ENCODE data around the gene BRIX1.
"Not testable (repeated sequence)": the region's sequence is repeated elsewhere in the genome, so short reads cannot be mapped to it uniquely, and the experiment has no call there.

The BRIX1 gene

DNA sequence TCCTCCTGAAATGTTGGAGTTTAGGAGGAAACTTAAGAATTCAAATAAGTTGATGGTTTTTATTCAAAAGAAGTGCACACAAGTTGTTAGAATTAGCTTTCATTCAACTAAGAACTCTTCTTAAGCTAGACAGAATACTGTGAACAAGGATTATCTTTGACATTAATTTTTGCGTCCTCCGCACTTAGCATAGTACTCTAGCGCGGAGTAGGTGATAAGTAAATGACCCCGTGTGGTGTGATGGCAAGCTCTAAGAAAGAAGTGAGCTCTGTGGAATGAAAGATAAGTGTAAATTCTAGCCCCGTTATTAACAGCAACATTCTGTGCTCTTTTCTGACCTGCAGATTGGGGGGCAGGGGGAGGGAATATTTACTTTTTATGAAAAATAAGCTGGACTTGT, 1.0 kb downstream of the BRIX1 start:
- DNase-seq: no peak

DNA sequence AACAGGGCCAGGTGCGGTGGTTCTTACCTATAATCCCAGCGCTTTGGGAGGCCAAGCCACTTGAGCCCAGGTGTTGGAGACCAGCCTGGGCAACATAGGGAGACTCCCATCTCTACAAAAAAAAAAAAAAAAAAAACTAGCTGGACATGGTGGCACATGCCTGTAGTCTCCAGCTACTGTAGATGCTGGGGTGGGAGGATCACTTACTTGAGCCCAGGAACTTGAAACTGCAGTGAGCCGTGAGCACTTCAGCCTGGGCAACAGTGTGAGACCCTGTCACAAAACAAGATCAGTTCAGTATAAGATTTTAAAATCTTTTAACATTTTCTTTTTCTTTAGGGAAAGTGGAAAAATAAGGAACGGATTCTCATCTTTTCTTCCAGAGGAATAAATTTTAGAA, 2.5 kb downstream of the BRIX1 start:
- no peak for DNase-seq

DNA sequence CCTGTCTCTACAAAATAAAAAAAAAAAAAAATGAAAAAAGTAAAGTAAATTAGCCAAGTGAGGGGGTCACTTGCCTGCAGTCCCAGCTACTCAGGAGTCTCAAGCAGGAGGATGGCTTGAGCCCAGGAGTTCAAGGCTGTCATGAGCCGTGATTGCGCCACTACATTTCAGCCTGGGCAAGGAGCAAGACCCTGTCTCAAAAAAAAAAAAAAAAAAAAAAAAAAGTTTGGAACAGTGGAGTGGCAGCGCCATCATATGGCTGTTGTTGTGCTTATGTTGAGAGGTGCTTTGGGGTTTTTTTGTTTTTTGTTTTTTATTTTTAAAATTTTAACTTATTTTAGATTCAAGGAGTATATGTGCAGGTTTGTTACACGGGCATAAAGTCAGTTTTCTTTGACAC, 3.6 kb downstream of the BRIX1 start:
- no peak for DNase-seq

DNA sequence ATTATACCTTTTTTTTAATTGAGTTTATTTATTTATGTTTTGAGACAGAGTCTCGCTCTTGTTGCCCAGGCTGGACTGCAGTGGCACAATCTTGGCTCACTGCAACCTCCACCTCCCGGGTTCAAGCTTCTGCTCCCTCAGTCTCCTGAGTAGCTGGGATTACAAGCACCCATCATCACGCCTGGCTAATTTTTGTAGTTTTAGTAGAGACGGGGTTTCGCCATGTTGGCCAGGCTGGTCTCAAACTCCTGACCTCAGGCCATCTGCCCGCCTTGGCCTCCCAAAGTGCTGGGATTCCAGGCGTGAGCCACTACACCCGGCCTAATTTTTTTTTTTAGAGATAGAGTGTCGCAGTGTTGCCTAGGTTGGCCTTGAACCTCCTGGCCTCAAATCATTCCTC, 7.7 kb downstream of the BRIX1 start:
- not testable (repeated sequence) for DNase-seq

DNA sequence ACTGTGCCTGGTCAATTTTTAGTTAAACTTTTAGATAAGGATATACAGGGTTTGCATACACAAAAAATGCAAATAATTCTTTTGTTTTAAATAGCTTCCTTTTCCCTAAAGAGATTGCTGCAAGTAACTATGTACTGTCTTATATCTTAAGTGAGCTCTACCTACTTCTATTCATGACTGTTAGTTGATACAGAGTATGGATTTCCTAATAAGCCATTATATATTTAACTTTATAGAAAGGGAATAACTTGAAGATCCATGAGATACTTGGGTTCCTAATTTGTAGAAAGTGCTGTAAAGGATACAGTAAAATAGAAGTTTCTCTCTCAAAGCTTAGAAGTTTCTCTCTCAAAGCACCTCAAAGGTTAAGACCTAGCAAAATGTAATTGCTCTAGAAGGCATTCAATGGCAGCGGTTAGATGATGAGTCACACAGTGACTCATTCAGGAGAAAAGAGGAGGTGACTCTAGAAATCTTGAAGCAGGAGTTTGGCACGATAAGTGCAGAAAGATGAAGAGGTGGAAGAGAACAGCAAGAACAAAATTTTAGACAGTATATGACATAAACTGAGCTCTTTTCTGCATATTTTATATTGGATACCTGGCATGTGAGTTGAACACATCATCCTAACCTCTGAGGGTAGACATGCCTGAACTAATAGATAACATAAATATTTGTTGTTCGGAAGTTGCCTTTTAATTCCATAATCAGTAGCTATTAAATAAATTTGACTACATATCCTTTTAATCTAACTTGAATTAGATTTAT, 8.4 kb downstream of the BRIX1 start:
- DNase-seq: peak; percentile 92

DNA sequence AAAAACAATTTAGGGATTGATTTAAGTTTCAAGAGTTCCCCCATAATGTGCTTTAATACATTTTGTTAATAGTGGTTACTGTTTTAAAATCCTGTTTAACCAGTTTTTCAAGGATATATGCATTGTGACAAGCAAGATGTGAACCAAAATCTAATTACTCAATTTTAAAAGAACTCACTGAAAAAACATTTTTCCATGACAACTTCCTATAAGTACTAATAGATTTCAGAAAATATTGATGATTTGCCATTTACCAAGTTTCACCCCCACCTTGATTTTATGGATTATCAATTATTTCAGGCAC, 8.9 kb downstream of the BRIX1 start:
- no peak for DNase-seq

DNA sequence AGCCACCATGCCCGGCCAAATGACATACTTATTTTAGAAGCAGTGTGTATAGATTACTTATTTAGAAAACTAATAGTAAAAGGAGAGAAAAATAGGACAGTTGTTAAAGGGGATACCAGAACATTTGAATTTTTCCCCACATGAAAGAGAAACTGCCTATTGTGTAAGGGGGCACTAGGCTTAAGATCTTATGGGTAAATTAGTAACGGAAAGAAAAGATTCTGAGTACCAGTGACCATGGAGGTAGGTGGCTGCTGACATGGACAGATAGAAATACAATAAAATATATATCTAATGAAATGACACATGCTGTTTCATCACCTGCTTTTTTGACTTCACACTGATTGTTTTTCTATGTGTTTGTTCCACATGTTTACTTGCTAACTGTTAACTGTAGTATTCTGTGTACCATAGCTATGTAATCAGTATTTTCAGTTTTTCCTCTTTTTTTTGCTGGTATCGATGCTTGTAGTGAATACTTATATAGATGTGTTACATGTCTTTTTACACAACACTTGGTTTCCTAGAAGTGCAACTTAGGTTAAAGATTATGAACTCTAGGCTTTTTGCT, 10.9 kb downstream of the BRIX1 start:
- no peak for DNase-seq

DNA sequence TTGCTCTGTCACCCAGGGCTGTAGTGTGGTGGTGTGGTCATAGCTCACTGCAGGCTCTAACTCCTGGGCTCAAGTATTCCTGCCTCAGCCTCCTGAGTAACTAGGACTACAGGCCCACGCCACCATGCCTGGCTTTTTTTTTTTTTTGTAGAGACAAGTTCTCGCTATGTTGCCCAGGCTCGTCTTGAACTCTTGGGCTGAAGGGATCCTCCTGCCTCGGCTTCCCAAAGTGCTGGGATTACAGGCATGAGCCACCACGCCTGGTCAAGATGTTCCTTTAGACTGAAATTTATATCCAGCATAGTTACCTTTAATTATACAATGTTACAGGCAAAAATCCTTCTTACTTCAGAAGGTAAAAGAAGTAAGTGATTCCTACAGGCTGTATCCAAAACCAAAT, 12.3 kb downstream of the BRIX1 start:
- no peak for DNase-seq

DNA sequence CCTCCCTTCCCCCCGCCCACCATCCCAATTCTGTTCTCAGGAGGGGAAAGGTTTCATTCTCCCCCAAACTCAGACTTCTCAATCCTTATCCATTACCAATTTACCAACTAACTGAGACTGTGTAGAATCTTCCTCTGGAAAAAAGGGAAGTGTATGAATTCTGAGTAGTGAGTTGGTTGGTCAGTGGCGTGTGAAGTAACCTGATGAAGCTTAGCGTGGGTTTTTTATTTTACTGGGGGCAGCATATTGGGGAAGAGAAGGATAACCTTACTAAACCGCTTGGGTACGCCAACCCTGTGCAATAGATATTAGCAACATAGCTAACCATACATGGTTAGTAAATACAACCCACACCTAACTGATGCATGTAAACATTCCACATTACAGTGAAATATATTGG, 12.8 kb downstream of the BRIX1 start:
- no peak for DNase-seq

DNA sequence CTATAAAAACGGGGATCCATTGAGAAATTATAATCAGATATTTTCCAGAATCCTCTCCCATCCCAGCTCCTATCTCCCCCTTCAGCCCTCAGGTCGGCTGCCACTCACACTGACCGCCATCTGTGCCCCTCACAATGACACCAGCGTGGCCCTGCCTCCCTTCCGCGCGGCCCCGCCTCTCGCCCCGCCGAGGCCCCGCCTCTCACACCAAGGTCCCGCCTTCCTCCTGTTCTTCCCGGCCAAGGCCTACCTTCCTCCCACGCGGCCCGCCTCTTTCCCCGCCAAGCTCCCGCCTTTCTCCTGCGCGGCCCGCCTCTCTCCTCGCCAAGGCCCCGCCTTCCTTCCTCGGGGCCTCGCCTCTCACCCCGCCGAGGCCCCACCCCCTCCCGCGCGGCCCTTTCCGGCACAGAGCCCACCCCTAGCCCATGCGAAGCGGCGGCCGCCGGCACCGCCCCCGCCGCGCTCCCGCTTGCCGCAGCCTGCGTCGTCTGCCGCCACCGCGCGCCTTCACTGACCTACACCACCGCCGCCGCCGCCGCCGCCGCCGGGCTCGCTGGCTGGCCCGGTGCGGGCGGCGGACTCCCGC, 13.7 kb downstream of the BRIX1 start, which contains the start of gene DNAJC21:
DNAJC21 (plus strand) TSS at position 426 of the 586 bp plus-strand sequence. CDS start 261 bp downstream, outside the sequence.
- peak; percentile 95 for DNase-seq

DNA sequence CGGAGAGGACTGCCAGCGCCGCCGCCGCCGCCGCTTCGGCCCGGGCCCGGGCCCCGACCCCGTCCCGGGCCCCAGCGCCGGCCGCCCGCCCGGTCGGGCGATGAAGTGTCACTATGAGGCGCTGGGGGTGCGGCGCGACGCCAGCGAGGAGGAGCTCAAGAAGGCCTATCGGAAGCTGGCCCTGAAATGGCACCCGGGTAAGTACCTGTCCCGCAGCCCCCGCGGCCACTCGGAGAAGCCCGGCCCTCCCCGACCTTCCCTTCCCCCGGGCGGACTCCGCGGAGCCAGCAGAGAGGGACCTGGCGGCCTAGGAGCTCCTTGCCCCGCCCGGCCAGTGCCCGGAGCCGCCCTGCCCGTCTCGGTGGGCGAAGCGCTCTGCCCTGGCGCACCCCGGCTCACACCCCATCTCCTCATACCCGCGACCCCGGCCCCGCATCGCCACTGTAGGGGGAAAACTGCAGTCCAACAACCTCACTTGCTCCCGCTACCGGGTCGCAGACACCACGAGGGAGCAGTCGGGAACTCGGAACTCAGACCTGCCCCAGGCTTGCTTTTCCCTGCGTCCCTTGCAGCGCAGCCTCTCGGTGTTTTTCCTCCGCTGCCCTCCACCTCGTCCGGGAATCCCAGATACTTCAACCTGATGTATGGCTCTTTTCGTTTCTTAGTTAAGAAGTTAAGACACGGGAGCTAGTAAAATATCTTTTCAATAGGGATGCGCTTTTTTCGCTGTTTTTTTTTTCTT, 14.4 kb downstream of the BRIX1 start:
- peak; percentile 72 for DNase-seq

DNA sequence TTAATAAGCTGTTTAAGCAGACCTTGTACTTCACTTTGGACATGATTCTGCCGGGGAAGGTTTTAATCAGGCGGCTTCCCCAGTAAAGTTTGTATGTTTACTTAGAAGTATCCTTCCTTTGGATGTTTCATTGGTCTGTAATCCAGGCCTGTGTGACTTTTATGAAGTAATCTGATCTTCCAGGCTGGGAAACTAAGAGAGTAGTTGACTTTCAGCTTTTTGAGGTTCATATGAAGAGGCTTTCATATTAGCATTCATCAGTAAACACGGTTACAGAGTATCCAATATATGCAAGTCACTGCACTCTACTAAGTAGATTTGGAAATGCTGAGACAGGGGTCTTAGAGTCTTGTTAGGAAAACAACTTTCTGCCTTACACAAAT, 14.9 kb downstream of the BRIX1 start:
- DNase-seq: no peak

DNA sequence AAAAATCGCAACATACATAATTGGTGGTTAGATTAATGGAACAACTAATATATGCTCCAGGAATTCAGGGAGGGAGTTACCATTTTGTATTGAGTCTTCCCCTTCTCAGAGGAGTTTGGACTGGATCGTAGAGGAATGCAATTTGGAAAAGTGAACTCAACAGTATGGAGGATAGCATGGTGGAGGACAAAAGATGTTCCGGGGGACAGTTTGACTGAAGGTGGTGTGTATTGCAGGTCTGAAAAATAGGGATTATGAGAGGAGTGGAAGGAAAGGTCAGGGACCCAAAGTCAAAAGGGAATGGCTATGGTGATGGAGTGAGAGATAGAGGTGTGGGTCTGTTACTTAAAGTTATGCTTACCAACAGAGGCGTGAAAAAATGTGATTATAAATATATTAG, 15.4 kb downstream of the BRIX1 start:
- DNase-seq: no peak

DNA sequence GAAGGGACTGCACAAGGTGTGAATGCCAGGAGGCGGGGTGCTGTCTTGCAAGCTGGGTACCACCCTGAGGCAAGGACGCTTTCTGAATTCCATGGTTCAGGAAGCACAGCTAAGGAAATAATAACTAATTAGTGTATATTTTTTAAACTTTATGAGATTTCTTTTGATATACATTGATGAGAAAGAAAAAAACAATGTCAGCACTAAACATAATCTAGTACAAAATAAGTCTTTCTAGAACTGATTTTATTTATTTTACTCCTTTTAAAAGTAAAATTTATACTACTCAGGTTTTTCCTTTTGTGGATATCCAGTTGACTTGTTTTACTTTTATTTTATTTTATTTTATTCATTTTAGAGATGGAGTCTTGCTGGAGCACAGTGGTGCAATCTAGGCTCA, 17.4 kb downstream of the BRIX1 start:
- no peak for DNase-seq

DNA sequence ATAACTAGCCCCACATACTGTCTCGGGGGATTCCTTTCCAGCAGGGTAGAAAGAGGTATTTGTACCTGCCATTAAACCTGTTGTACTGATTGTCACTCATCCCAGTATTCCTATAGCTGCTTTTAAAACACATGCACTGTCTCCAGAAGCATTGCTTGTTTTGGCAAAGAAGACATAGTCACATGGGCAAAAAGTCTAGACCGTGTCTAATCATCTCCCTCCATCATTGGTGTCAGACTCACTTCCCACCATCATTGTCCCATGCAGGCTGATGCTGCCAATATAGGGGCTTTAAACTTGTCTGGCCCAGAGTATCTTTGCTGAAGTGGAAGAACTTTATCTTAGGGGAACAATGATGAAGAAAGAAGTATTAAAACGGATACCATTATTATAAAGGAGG, 26.4 kb downstream of the BRIX1 start:
- DNase-seq: no peak

DNA sequence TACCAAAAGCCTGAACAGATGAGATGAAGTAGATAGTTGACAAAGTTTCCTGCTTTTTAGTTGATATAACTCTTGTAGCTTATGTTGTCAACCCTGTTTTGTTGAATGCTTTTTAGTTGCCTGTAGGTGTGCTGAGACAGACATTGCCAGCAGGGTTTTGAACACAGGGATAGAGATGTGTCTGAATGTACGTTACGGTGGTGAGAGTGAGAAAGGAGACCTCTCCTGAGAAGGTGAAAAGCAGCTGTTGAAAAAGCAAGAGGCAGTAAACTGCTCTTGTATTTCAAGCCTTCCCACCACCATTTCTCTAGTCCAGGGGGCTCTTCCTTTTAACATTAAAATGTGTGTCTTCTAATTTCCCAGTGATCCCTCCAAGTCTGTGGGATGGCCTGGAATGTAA, 28.5 kb downstream of the BRIX1 start:
- no peak for DNase-seq

DNA sequence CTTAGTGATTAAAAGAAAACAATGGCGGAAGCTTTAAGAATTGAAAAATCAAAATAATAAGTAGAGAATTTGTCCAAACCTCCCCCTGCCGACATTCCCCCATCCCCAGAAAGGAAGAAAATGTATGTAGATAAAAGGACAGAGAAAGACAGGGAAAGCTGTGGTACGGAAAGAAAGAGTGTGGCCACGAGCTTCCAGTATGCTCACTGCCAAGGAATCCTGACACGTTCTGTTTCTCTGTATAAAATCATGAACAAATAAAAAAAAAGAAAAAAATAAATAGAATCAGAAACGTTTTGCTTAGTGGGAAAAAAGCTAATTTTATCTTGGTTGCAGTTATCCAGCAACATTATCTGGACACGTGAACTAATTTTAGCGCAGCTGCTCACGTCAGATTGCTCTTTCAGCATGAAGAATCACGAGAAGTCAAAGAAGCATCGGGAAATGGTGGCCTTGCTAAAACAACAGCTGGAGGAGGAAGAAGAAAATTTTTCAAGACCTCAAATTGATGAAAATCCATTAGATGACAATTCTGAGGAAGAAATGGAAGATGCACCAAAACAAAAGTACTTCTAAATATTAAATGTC, 29.0 kb downstream of the BRIX1 start:
- DNase-seq: no peak

DNA sequence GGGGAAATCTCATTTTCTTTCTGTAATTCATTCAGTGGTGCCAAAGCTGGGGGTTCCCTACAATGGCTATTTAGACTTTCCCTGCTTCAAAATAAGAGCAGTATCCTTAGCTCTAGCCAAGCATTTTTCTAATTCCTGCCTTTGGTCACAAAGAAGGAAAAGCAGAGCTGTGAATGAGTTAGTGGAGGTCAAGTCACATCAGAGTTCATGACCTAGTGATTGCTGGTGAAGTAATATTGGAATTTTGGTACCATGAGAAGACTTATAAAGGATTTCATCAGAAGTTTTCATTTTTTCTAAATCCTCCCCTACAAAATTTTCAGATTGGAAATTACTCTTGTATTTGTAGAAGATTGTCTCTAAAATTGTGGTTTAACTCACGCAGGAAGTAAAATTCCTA, 41.8 kb downstream of the BRIX1 start:
- no peak for DNase-seq

DNA sequence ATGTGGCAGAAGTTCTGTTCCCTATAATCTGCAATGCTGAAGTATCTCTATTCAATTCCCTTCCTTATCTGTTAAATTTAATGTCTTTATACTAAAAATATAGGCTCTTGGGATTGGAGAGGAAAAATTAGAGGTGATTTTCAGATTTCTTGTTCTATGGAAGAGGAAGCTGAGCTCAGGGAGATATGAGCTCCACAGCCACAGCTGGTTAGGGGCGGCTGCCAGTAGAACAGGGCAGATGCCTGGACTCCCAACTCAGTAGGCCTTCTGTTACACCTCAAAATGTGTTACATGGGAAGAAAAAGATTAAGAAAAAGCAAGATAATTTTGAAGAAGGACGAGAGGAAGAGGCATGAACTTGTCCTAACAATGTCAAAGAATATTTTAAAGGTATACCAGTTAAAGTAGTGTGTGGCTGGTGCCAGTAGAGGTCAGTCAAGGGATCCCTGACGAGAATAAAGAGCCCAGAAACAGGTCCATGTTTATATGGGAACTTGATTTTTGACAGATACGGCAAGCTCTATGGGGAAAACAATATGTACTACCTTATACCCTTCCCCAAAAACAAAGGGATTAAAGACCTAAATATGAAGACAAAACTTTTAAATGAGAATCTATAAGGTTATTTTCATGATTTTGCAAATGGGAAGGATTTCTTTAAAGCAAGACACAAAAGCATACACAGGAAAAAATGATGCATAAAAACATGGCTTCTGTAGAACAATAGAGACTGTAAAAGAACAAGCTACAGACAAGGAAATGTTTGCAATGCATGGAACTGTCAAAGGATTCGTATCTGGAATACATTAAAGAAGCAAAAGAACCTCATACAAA, 42.6 kb downstream of the BRIX1 start:
- DNase-seq: peak; percentile 35

DNA sequence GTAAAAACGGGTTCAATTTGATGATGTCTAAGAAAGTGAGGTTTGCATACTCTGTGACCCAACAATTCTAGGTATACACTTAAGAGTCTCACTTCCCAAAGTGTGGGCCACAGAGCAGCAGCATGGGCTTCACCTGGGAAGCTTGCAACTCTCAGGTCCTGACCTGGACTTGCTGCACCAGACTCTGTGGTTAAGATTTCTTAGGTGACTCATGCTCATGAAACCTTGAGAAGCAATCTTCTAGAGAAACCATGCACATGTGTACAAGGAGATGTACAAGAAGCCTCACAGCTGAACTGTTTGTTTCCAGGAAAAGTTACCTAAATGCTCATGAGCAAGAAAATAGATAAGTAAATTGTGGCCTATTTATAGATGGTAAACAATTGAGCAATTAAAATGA, 43.8 kb downstream of the BRIX1 start:
- peak; percentile 46 for DNase-seq

DNA sequence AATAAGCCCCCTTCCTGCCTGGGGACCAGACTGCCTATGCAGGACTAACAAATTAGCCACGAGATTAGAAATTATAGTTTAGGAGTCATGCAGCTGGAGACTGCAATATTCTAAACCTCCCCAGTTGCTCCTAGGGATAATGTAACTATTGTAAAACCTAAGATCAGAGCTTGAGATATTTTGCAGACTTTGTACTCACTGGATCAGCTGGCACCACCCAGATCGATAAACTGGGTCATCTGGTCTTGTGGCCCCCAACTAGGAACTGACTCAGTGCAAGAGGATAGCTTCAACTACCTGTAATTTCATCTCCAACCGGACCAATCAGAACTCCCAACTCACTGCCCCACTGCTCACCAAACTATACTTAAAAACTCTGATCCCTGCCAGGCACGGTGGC, 52.0 kb downstream of the BRIX1 start:
- no peak for DNase-seq

DNA sequence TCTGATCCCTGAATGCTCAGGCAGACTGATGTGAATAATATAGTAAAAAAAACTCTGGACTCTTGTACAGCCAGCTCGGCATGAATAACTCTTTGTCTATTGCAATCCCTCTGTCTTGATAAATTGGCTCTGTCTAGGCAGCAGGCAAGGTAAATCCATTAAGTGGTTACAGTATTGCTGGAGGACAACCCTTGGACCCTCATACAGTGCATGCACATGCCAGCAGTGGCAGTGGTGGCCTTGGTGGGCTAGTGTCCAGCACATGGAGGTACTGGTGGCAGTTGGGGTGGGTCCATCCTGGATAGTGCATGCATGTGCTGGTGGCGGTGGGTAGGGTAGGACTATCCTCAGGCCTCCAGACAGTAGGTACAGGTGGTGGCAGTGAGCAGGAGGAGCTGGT, 52.7 kb downstream of the BRIX1 start:
- no peak for DNase-seq

DNA sequence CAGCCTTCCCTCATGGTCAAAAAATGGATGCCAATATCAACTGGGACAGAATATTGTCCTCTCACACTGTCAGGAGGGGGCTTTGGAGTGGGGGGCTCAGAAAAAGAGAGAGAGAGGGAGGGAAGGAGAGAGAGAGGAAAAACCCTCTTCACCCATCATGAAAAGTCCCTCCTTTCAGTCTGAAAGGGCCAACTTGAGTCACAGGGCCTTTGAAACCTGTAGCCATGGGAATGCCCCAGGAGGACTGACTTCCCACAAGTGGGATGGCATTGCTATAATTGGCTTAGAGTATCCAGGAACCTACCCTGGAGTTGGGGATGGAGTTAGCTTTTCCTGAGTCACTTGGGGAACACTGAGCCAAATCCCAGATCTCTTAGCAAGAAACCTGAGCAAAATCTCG, 55.0 kb downstream of the BRIX1 start:
- no peak for DNase-seq

Measured in kidney glomerular epithelial cell (primary cell).